ENCODE results near the gene HIVEP2.

HIVEP2 gene

DNA sequence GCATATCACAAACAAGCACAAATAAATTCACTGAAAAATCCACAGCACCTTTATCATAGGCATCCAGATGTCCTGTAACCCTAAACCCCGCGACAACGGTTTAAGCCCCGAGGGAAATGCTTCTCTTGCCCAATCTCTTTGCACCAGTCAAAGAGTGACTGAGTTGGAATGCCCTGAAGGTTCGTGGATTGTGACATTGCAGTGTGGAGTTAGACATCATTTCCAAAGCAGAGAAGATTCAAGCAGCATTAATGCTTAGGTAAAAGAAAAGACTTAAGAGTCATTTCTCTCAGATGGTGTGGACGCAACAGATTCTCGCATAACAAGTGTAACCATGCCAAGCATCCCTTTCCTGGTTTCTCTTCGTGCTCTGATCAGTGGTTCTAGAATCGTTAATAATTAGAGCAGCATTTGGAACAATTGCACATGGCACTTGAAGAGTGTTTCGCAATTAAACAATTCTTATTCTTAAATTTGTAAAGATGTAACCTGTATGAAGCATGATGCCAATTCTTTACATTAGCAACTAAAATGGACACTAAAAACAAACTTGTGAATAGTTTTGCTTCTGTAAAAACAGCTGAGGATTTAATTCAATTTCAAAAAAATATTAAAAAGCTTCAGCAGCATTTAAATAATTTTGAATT is 121.6 kb downstream of the HIVEP2 start:
- Mint-ChIP-seq H3K27me3 (no peaks in the 10 kb centered on the region), H3K9me3 (no peaks in the 10 kb centered on the region), H3K4me1 (peaks cover 76% of the 10 kb centered on the region), H3K27ac (peak overlapping the region; percentile 97 to 98), H3K4me3 (peak overlapping the region; percentile 75 to 77)
- ATAC-seq, result no peak
- DNase-seq, result no peak

DNA sequence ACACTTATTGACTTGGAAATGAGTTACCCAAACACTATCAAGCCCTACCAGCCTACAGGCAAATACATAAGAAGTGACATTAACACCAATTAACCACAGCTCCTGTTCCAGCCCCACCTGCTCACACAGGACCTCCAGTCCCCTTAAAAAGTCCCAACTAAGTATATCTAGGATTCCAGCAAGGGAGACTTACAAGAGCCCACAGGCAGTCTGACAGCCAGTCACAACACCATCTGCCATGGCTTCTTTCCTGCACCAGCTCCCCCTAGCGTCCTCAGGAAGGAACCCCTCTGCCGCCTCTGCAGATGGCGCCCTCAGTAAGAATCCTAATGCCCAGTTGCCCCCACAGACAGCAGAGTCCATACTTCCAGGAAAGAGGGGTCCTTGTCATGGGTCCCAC is 122.1 kb downstream of the HIVEP2 start:
- Mint-ChIP-seq H3K27ac (peak overlapping the region; percentile 97 to 98), H3K4me3 (peak overlapping the region; percentile 75 to 77), H3K4me1 (peaks cover 73% of the 10 kb centered on the region), H3K27me3 (no peaks in the 10 kb centered on the region), H3K9me3 (no peaks in the 10 kb centered on the region)
- no peak for DNase-seq
- ATAC-seq, result no peak

DNA sequence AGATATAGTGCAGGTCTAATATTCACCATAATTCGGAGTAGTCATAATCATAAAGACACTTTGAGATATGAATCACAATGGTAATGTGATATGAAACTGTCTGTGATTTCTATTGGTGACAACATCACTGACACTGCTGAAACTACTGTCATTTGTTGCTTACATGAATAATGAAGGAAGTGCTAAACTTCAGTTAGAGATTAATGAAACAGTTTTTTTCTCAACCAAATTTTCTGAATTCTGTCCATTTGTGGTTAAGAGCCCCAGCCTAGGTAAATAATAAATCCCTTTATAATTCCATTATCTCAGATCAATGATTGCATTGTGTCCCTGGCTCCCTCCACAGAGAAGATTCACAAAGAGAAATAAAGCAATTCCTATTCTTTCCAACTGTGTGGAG is 122.6 kb downstream of the HIVEP2 start:
- Mint-ChIP-seq H3K9me3 (no peaks in the 10 kb centered on the region), H3K4me1 (peaks cover 73% of the 10 kb centered on the region), H3K4me3 (peak overlapping the region; percentile 75 to 77), H3K27me3 (no peaks in the 10 kb centered on the region), H3K27ac (peak overlapping the region; percentile 97 to 98)
- DNase-seq (no peak), ATAC-seq (peak; percentile 79)

DNA sequence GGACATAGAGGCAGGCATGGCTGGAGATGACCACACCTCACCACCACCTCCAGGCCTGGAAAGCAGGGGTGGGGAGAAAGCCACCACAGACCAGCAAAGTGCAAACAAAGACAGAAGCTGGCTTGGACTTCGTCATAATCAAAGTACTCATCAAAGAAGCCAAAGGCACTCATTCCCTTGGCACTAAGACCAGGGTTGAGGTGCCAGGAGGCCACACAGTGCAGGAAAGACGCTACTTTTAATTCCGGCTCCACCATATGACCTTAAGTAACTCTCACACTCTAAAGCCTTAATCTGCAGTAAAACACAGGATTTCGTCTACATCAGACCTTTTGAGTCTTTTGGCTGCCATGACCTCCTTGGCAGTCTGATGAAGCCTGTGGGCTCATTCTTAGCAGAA is 123.1 kb downstream of the HIVEP2 start:
- peaks cover 0 to 1% of the 10 kb centered on the region in 2 donors for H3K9me3 Mint-ChIP-seq
- H3K4me1 Mint-ChIP-seq, result peaks cover 73% of the 10 kb centered on the region
- DNase-seq (no peak), ATAC-seq (no peak)
- peak overlapping the region; percentile 25 to 60 for H3K4me3 Mint-ChIP-seq
- no peaks in the 10 kb centered on the region for H3K27me3 Mint-ChIP-seq
- H3K27ac Mint-ChIP-seq, result peak overlapping the region; percentile 90 to 92

DNA sequence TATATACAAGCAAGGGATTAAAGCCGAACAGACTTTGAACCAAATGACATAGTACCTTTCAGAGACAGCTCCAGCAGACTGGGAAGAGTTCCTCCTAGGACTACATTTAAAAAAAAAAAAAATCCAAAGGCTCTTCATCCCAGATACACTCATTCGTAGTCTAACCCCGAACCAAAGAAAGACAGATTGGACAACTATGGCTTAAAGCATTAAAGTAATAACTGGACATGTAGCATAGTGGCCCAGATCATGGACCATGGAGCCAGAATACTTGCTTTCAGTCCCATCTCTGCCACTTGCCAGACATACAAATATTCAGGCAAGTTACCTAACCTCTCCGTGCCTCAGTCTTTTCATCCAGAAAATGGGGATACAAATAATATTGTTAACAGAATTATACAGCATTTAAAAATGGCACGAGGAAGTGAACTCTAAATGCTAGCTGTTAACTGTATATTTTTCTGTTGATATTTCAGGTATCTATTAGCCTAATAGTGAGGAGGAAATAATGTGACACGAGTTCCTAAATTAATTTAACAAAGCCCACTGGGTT is 123.7 kb downstream of the HIVEP2 start:
- Mint-ChIP-seq H3K27me3 (no peaks in the 10 kb centered on the region), H3K4me3 (peak overlapping the region in 1 of 2 donors; percentile 76)
- ATAC-seq, result no peak

DNA sequence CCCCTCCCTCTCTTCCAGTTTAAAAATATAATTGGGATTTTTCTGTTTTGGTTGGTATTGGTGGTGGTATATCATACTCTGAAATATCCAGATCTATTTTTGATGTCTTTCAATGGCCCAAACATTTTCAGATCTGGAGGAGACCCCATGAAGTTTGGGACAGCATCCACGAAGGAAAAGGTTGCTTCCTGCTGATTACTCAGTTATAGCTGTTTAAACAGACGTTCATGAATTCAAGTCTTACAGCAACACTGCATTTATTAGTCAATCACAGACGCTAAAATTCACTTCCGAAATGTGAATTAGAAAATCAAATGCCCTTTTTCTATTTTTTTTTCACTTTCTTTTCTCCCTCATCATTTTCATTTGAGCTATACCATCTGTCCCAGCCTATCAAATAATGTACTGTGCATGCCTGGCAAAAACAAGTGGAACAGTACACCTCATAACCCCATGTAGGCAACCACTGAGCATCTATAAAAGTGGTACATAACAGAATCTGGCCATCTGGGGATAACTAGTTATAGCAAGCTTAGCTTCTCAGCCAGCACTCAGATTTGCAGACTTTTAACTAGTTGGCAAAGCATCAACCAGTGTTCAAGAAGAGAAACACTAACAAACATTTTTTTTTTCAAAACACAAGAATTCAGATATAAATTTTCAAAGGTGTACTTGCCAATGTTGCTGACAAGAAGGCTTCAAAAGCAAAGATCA is 124.5 kb downstream of the HIVEP2 start:
- H3K4me1 Mint-ChIP-seq, result peaks cover 80% of the 10 kb centered on the region
- peak; percentile 46 for ATAC-seq
- H3K9me3 Mint-ChIP-seq, result peaks cover 0 to 6% of the 10 kb centered on the region in 2 donors
- peak overlapping the region; percentile 92 to 97 for H3K27ac Mint-ChIP-seq
- H3K4me3 Mint-ChIP-seq, result peak overlapping the region; percentile 76 to 82
- no peak for DNase-seq
- H3K27me3 Mint-ChIP-seq, result no peaks in the 10 kb centered on the region

More for the DNA sequence above, 123.7 kb downstream of the HIVEP2 start:
- peak overlapping the region; percentile 13 to 90 for H3K27ac Mint-ChIP-seq
- peaks cover 0 to 6% of the 10 kb centered on the region in 2 donors for H3K9me3 Mint-ChIP-seq
- no peak for DNase-seq
- H3K4me1 Mint-ChIP-seq, result peaks cover 78% of the 10 kb centered on the region

DNA sequence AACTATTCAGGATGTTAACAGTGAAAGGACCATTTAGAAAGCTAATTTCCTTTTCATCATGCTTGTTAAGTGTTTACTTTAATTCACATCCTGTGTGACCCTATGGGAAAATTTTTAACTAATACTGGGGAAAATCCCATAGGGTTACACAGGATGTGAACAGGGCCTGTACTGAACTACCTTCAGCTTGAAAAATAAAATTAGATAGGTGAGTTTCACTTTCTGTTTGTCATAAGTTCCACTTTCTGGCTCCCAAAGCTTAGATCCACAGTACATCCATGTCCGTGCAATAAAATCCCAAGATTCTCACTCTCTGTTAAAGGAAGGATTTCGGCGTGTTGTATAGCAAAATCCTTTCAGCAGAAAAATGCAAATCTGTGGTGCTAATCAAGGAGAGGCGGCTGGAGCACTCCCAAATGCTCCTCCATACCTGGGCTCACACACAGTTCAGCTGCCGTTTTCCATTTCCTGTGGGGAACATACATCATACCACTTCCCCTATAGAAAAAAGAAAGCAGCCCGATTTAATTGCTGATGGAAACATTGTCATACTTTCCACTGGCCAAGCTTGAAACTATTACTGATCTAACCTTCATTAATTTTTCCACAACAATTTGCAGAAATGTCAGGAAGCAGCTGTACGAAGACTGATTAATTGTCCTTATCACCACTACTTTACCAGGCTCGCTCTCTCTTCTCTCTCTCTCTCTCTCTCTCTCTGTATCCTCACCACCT is 125.2 kb downstream of the HIVEP2 start:
- peak; percentile 82 for ATAC-seq
- Mint-ChIP-seq H3K27ac (peak overlapping the region; percentile 92 to 97), H3K27me3 (no peaks in the 10 kb centered on the region), H3K9me3 (peaks cover 0 to 6% of the 10 kb centered on the region in 2 donors), H3K4me1 (peaks cover 81% of the 10 kb centered on the region), H3K4me3 (peak overlapping the region; percentile 76 to 82)
- peak in 1 of 2 donors; percentile 62 for DNase-seq

DNA sequence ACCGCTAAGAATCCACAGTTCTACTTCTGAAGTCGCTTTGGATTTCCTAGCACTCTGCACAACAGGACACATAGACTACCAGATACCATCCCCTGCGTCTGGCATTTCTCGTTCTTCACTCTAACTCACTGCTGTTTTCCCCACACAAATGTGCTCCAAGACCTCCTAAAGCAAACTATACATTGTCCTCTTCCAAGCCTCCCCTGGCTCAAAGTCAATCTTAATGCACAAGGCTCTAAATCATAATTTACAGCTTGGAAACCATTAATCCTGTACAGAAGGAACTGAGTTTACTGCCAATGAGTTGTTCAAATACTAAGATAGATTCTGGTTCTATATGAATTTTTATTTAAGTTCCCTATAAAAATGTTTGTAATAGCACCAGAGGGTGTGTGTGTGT is 128.5 kb downstream of the HIVEP2 start:
- Mint-ChIP-seq H3K27me3 (no peaks in the 10 kb centered on the region), H3K9me3 (peaks cover 0 to 6% of the 10 kb centered on the region in 2 donors), H3K4me1 (peaks cover 87% of the 10 kb centered on the region), H3K27ac (peak overlapping the region in 1 of 2 donors; percentile 22), H3K4me3 (no peak overlapping the region)
- DNase-seq (no peak), ATAC-seq (no peak)

DNA sequence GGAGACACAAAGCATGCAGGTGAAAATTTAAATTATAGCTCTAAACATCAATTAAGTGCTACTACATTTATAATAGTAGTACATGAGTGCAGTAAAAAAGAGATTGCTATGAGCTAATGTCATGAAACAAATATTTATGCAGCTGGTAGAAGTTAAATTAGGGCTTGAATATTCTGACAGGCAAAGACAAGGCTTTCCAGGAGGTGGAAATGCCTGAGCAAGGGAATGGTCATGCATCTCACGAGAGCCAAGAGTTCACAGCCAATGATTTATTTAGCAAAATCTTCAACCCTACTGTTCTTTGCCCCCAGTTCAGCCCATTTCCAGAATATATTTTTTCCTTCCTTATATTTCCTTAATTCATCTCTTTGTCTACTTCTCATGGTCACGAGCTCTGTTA is 128.9 kb downstream of the HIVEP2 start:
- no peak for ATAC-seq
- Mint-ChIP-seq H3K4me3 (no peak overlapping the region), H3K27me3 (no peaks in the 10 kb centered on the region), H3K4me1 (peaks cover 87% of the 10 kb centered on the region), H3K27ac (no peak overlapping the region), H3K9me3 (peaks cover 0 to 6% of the 10 kb centered on the region in 2 donors)
- DNase-seq, result no peak

DNA sequence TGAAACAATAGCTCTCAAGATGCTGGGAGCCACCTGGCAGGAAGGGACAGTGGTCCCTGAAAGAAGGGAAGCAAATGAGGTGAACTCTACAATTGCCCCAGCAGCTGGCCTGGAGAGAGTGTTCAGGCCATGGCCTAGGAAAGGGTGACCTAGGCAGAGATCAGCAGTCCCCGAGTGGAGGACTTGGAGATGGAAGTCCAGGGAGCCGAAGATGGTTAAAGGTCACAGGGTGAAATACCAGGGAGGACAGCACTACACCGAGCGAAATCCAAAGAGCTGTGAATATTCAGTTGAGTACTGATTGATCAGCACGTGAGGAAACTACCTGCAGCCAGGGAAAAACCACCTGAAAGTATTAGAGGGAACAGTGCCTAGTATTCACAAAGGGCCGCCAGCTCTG is 133.1 kb downstream of the HIVEP2 start:
- ATAC-seq (no peak), DNase-seq (no peak)
- peak overlapping the region; percentile 51 to 56 for H3K4me3 Mint-ChIP-seq
- peak overlapping the region; percentile 79 to 87 for H3K27ac Mint-ChIP-seq
- H3K9me3 Mint-ChIP-seq, result peaks cover 5 to 12% of the 10 kb centered on the region in 2 donors
- no peaks in the 10 kb centered on the region for H3K27me3 Mint-ChIP-seq
- peaks cover 89% of the 10 kb centered on the region for H3K4me1 Mint-ChIP-seq

DNA sequence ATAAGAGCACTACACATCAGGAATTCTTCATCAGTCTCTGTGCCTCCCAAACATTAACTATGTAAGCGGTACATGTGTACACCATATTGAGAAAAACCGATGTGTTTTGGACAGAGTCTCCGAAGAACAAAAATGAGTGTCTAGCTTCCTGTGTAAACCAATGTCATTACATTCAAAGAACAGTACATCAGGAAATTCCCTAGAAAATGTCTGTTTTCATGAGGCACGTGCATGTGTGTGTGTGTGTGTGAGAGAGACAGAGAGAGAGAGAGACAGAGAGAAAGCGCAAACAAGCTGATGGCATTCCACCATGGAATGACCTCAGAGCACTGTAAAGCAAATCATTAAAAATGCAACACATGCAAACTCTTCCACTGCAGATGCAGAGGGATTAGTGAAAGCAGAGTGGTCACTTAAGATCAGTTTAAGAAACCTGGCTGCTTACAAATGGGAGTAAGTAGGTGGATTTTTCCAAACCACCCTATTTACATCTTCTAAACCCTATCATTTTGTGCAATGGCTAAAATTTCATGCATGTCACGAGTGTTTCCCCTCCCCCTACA is 133.9 kb downstream of the HIVEP2 start:
- H3K27me3 Mint-ChIP-seq, result no peaks in the 10 kb centered on the region
- H3K4me1 Mint-ChIP-seq, result peaks cover 88% of the 10 kb centered on the region
- DNase-seq (no peak), ATAC-seq (peak; percentile 88)
- H3K27ac Mint-ChIP-seq, result peak overlapping the region; percentile 79 to 87
- H3K9me3 Mint-ChIP-seq, result peaks cover 0 to 12% of the 10 kb centered on the region in 2 donors
- H3K4me3 Mint-ChIP-seq, result peak overlapping the region; percentile 51 to 56

DNA sequence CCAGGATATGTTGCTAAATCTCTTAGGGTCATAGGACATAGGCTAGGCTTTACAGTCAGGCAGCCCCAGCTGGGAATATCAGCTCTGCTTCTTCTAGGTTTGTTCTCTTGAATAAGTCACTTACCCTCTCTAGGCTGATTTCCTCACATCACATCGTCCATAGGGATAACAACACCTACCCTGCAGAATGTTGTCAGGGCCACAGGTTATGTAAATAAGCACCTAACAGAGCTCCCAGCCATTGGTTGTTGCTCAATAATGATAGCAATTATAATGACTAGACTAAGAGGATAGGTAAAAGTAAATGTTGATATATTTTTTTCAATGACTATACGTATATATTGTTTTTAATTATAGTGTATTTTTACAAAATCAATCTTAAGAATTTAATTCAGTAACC is 135.0 kb downstream of the HIVEP2 start:
- ATAC-seq (no peak), DNase-seq (no peak)
- Mint-ChIP-seq H3K27me3 (no peaks in the 10 kb centered on the region), H3K4me1 (peaks cover 93% of the 10 kb centered on the region), H3K27ac (no peak overlapping the region), H3K9me3 (peaks cover 0 to 12% of the 10 kb centered on the region in 2 donors), H3K4me3 (no peak overlapping the region)

DNA sequence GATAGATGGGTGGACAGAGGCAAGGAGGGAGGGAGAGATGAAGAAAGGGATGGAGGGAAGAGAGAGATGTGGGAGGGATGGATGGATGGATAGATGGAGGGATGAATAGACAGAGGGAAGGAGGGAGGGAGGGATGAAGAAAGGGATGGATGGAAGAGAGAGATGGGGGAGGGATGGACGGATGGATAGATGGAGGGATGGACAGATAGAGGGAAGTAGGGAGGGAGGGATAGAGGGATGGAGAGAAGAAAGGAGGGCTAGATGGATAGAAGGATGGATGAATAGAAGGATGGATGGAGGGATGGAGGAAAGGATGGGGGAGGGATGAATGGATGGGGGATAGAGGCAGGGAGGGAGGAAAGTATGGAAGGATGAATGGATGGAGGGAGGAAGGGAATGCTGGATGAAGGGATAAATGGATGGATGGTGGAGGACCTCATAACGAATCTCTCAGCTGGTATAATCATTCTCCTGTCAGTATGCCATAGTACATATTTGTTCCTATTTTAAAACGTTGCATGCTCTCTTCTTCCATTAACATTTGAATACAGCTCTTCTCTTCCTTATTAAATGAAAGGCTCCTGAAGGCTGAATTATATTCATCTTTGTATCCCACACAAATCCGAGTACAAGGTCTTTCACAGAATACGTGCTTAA is 136.4 kb downstream of the HIVEP2 start:
- no peaks in the 10 kb centered on the region for H3K27me3 Mint-ChIP-seq
- H3K9me3 Mint-ChIP-seq, result peaks cover 0 to 12% of the 10 kb centered on the region in 2 donors
- ATAC-seq (no peak), DNase-seq (no peak)
- H3K4me1 Mint-ChIP-seq, result peaks cover 93% of the 10 kb centered on the region
- peak overlapping the region in 1 of 2 donors; percentile 7 for H3K4me3 Mint-ChIP-seq
- H3K27ac Mint-ChIP-seq, result peak overlapping the region; percentile 13 to 27

DNA sequence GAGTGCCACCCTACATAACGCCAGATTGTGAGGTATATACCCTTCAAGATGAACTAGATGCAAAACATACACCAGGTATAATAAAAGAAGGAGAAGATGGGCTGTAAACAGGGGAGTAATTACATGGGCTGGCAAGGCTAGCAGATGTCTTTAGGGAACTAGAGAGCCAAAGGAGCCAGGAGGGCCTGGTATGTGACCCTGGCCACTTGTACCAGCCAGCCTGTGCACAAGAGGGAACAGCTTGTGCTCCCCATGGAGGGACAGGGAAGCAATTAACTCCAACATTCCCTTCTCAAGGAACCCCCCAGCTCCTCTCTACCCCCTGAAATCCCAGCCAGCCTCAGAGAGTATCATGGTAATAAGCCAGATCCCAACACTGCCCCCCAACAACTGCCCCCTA is 139.9 kb downstream of the HIVEP2 start:
- Mint-ChIP-seq H3K27me3 (no peaks in the 10 kb centered on the region), H3K4me1 (peaks cover 96% of the 10 kb centered on the region), H3K4me3 (no peak overlapping the region), H3K27ac (no peak overlapping the region), H3K9me3 (peaks cover 0 to 12% of the 10 kb centered on the region in 2 donors)
- ATAC-seq (no peak), DNase-seq (no peak)

DNA sequence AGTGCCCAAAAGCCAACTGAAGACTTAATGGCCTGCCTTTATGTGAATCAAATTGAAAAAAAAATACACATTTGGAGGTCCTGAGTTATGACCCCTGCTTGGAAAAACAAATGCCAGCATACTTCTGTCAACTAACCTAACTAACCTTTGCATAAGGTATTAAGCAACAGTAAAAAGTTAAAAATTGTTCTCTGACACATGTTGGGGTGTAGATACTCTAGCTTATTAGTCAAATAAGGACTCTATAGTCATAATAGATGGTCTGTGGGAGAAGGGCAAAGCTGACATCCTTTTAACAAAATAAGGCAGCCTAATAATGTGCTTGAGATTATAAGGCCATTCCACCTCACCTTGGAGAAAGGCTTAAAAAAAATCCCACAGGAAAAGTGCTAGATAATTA is 140.5 kb downstream of the HIVEP2 start:
- peak overlapping the region in 1 of 2 donors; percentile 92 for H3K27ac Mint-ChIP-seq
- H3K9me3 Mint-ChIP-seq, result peaks cover 0 to 12% of the 10 kb centered on the region in 2 donors
- DNase-seq (no peak), ATAC-seq (peak; percentile 61)
- peak overlapping the region in 1 of 2 donors; percentile 48 for H3K4me3 Mint-ChIP-seq
- H3K4me1 Mint-ChIP-seq, result peaks cover 97% of the 10 kb centered on the region
- no peaks in the 10 kb centered on the region for H3K27me3 Mint-ChIP-seq
